Activated CD4-positive, alpha-beta memory T cell treated with anti-CD3 and anti-CD28 coated beads for 36 hours (primary cell): Measurements from ENCODE around the gene BST1. TPM values are rescaled to one million over a fixed set of nuclear protein-coding genes. Genes with fewer than 3 reads are reported as not detected.
"Not testable (repeated sequence)": the region's sequence is repeated elsewhere in the genome, so short reads cannot be mapped to it uniquely, and the experiment has no call there.

Experiments used
- CTCF ChIA-PET: fragments of 350-600 bp; sonication (Branson Sonifier 250); formaldehyde crosslinking; loops from one replicate; lab custom pipeline; 2021; ENCODE audit warnings: antibody characterized with exemption, inconsistent platforms; lab: Charles Lee
- POLR2A ChIA-PET: fragments of 350-600 bp; sonication (Branson Sonifier 250); formaldehyde crosslinking; loops from one replicate; lab custom pipeline; 2021; ENCODE audit warnings: antibody characterized with exemption; lab: Charles Lee
- DNase-seq: peaks from one replicate; pipeline ENCODE4 v3.0.0-alpha.2; 2020
- H3K27ac Mint-ChIP-seq: one replicate; pipeline ENCODE4 v1.8.0; 2021; ENCODE audit warnings: mixed read lengths
- H3K27me3 Mint-ChIP-seq: one replicate; pipeline ENCODE4 v1.8.0; 2021; ENCODE audit warnings: mixed read lengths
- H3K36me3 Mint-ChIP-seq: one replicate; pipeline ENCODE4 v1.8.0; 2021; ENCODE audit warnings: mixed read lengths
- H3K4me1 Mint-ChIP-seq: one replicate; pipeline ENCODE4 v1.8.0; 2021; ENCODE audit warnings: low read depth, mixed read lengths
- H3K4me3 Mint-ChIP-seq: one replicate; pipeline ENCODE4 v1.8.0; 2021; ENCODE audit warnings: mild to moderate bottlenecking, mixed read lengths
- H3K9me3 Mint-ChIP-seq: one replicate; pipeline ENCODE4 v1.8.0; 2021; ENCODE audit warnings: mixed read lengths
- intact Hi-C: fragments of 100-400 bp; cut with micrococcal nuclease; formaldehyde crosslinking; loops from one replicate; pipeline ENCODE4 v1.15.1; 2023
- total RNA-seq, 2 experiments: library from RNA; stranded (reverse); gene quantifications; one replicate each; pipeline ENCODE4 v1.2.3, GENCODE V29; 2021

Gene BST1
- total RNA-seq, 2 experiments from 2014 or later, result 0.19 to 0.67 TPM

- CTCF ChIA-PET, result interaction anchor here (1.0 to 2.2 kb wide), 4 partner anchors 14 to 52 kb away, joined by 3 to 9 read pairs (median 5); no protein-coding TSS in a partner anchor
- Mint-ChIP-seq H3K27ac (no peak overlapping the region), H3K9me3 (peaks cover 4% of the 10 kb centered on the region), H3K4me1 (peaks cover 43% of the 10 kb centered on the region), H3K36me3 (no peaks in the 10 kb centered on the region), H3K4me3 (no peak overlapping the region), H3K27me3 (no peaks in the 10 kb centered on the region)
- POLR2A ChIA-PET, result interaction anchor here (1.3 kb wide), 1 partner anchor 15 kb away, joined by 3 read pairs; no protein-coding TSS in a partner anchor
- intact Hi-C loops, result no loop called here
- DNase-seq, result no peak
Measured at GRCh38 chr4:15753786-15754185, 50.9 kb downstream of the BST1 start.

- intact Hi-C loops, result no loop called here
- Mint-ChIP-seq H3K36me3 (no peaks in the 10 kb centered on the region), H3K9me3 (peaks cover 6% of the 10 kb centered on the region), H3K4me1 (peaks cover 43% of the 10 kb centered on the region), H3K4me3 (no peak overlapping the region), H3K27ac (peak overlapping the region; percentile 57), H3K27me3 (no peaks in the 10 kb centered on the region)
- DNase-seq, result peak; percentile 70
- ChIA-PET CTCF (interaction anchor here (1.0 to 2.2 kb wide), 4 partner anchors 15 to 51 kb away, joined by 3 to 9 read pairs (median 5); no protein-coding TSS in a partner anchor), POLR2A (interaction anchor here (0.6 to 1.3 kb wide), 2 partner anchors 15 to 58 kb away, joined by 3 read pairs; no protein-coding TSS in a partner anchor)
Measured at GRCh38 chr4:15754323-15754722, 51.5 kb downstream of the BST1 start.

- Mint-ChIP-seq H3K36me3 (no peaks in the 10 kb centered on the region), H3K4me1 (peaks cover 43% of the 10 kb centered on the region), H3K27ac (peak overlapping the region; percentile 73), H3K4me3 (peak overlapping the region; percentile 50), H3K9me3 (peaks cover 6% of the 10 kb centered on the region), H3K27me3 (no peaks in the 10 kb centered on the region)
- intact Hi-C loops, result loop anchor here (1.0 to 5.0 kb wide), 11 partner anchors 11 to 898 kb away; partner anchors contain the start of genes CD38, CPEB2, FAM200B and FBXL5
- DNase-seq, result peak; percentile 80
- POLR2A ChIA-PET, result interaction anchor here (0.8 to 2.6 kb wide), 8 partner anchors 11 to 31 kb away, joined by 4 to 17 read pairs (median 6); no protein-coding TSS in a partner anchor
- CTCF ChIA-PET, result interaction anchor here (0.7 to 3.2 kb wide), 24 partner anchors 10 to 574 kb away, joined by 3 to 39 read pairs (median 4); partner anchors contain the start of gene CD38
Measured at GRCh38 chr4:15755321-15756155, 52.7 kb downstream of the BST1 start.

GRCh38 chr4:15756361-15756861 lies 53.5 kb downstream of the BST1 start:
- intact Hi-C loops, result loop anchor here (1.0 to 5.0 kb wide), 11 partner anchors 10 to 899 kb away; partner anchors contain the start of genes CD38, CPEB2, FAM200B and FBXL5
- peaks cover 2% of the 10 kb centered on the region for H3K9me3 Mint-ChIP-seq
- peak overlapping the region; percentile 73 for H3K27ac Mint-ChIP-seq
- ChIA-PET POLR2A (interaction anchor here (0.8 to 2.6 kb wide), 12 partner anchors 10 to 101 kb away, joined by 3 to 17 read pairs (median 5); partner anchors contain the start of gene FBXL5), CTCF (interaction anchor here (0.5 to 3.2 kb wide), 27 partner anchors 10 to 575 kb away, joined by 3 to 39 read pairs (median 4); partner anchors contain the start of genes CD38 and FAM200B)
- peaks cover 43% of the 10 kb centered on the region for H3K4me1 Mint-ChIP-seq
- DNase-seq, result peak; percentile 88
- H3K36me3 Mint-ChIP-seq, result no peaks in the 10 kb centered on the region
- H3K27me3 Mint-ChIP-seq, result no peaks in the 10 kb centered on the region
- H3K4me3 Mint-ChIP-seq, result peak overlapping the region; percentile 50

- CTCF ChIA-PET, result interaction anchor here (0.5 to 3.2 kb wide), 19 partner anchors 10 to 576 kb away, joined by 3 to 39 read pairs (median 5); partner anchors contain the start of genes CD38 and FAM200B
- Mint-ChIP-seq H3K36me3 (no peaks in the 10 kb centered on the region), H3K4me1 (peaks cover 43% of the 10 kb centered on the region), H3K9me3 (peaks cover 2% of the 10 kb centered on the region), H3K27me3 (no peaks in the 10 kb centered on the region), H3K4me3 (peak overlapping the region; percentile 50), H3K27ac (peak overlapping the region; percentile 73)
- intact Hi-C loops, result loop anchor here (5.0 kb wide), 3 partner anchors 460 to 900 kb away; partner anchors contain the start of gene CPEB2
- no peak for DNase-seq
- POLR2A ChIA-PET, result interaction anchor here (0.8 to 2.6 kb wide), 8 partner anchors 9 to 102 kb away, joined by 3 to 17 read pairs (median 8); partner anchors contain the start of gene FBXL5
Measured at GRCh38 chr4:15757054-15757453, 54.2 kb downstream of the BST1 start.

- peaks cover 45% of the 10 kb centered on the region for H3K4me1 Mint-ChIP-seq
- ChIA-PET POLR2A (no interaction called here), CTCF (interaction anchor here (0.7 to 3.2 kb wide), 7 partner anchors 8 to 198 kb away, joined by 3 to 26 read pairs (median 10); no protein-coding TSS in a partner anchor)
- DNase-seq, result no peak
- no peaks in the 10 kb centered on the region for H3K36me3 Mint-ChIP-seq
- no peak overlapping the region for H3K4me3 Mint-ChIP-seq
- intact Hi-C loops, result loop anchor here (5.0 kb wide), 3 partner anchors 459 to 901 kb away; partner anchors contain the start of gene CPEB2
- H3K27ac Mint-ChIP-seq, result peak overlapping the region; percentile 20
- H3K9me3 Mint-ChIP-seq, result peaks cover 2% of the 10 kb centered on the region
- H3K27me3 Mint-ChIP-seq, result no peaks in the 10 kb centered on the region
Measured at GRCh38 chr4:15758294-15758693, 55.4 kb downstream of the BST1 start.

GRCh38 chr4:15762460-15762859 lies 59.6 kb downstream of the BST1 start:
- not testable (repeated sequence) for H3K4me3 Mint-ChIP-seq

GRCh38 chr4:15765391-15765790 lies 62.5 kb downstream of the BST1 start:
- H3K36me3 Mint-ChIP-seq, result no peaks in the 10 kb centered on the region
- H3K4me3 Mint-ChIP-seq, result no peak overlapping the region
- no peak for DNase-seq
- H3K27ac Mint-ChIP-seq, result peak overlapping the region; percentile 53
- ChIA-PET CTCF (interaction anchor here (0.9 to 2.7 kb wide), 5 partner anchors 8 to 40 kb away, joined by 3 to 26 read pairs (median 5); no protein-coding TSS in a partner anchor), POLR2A (interaction anchor here (1.9 kb wide), 1 partner anchor 9 kb away, joined by 13 read pairs; no protein-coding TSS in a partner anchor)
- peaks cover 2% of the 10 kb centered on the region for H3K27me3 Mint-ChIP-seq
- peaks cover 37% of the 10 kb centered on the region for H3K4me1 Mint-ChIP-seq
- H3K9me3 Mint-ChIP-seq, result no peaks in the 10 kb centered on the region
- intact Hi-C loops, result no loop called here

More at GRCh38 chr4:15762460-15762859, 59.6 kb downstream of the BST1 start:
- intact Hi-C loops, H3K27me3 Mint-ChIP-seq, H3K36me3 Mint-ChIP-seq, H3K9me3 Mint-ChIP-seq, DNase-seq: not testable (repeated sequence)
- H3K4me1 Mint-ChIP-seq, result peaks cover 28% of the 10 kb centered on the region
- peak overlapping the region; percentile 53 for H3K27ac Mint-ChIP-seq
- POLR2A ChIA-PET, result interaction anchor here (0.6 kb wide), 1 partner anchor 218 kb away, joined by 3 read pairs; no protein-coding TSS in a partner anchor
- CTCF ChIA-PET, result interaction anchor here (0.6 to 1.8 kb wide), 2 partner anchors 31 to 43 kb away, joined by 3 to 5 read pairs; no protein-coding TSS in a partner anchor

- CTCF ChIA-PET, result interaction anchor here (0.9 to 2.7 kb wide), 5 partner anchors 9 to 39 kb away, joined by 3 to 26 read pairs (median 5); no protein-coding TSS in a partner anchor
- H3K4me1 Mint-ChIP-seq, result peaks cover 43% of the 10 kb centered on the region
- intact Hi-C loops, result loop anchor here (1.0 to 2.0 kb wide), 2 partner anchors 10 to 15 kb away; no protein-coding TSS in a partner anchor
- H3K36me3 Mint-ChIP-seq, result no peaks in the 10 kb centered on the region
- peak overlapping the region; percentile 10 for H3K4me3 Mint-ChIP-seq
- no peaks in the 10 kb centered on the region for H3K9me3 Mint-ChIP-seq
- H3K27me3 Mint-ChIP-seq, result peaks cover 2% of the 10 kb centered on the region
- peak; percentile 65 for DNase-seq
- POLR2A ChIA-PET, result interaction anchor here (1.9 kb wide), 1 partner anchor 10 kb away, joined by 13 read pairs; no protein-coding TSS in a partner anchor
- peak overlapping the region; percentile 74 for H3K27ac Mint-ChIP-seq
Measured at GRCh38 chr4:15765910-15766697, 63.2 kb downstream of the BST1 start.

GRCh38 chr4:15766821-15767220 lies 64.0 kb downstream of the BST1 start:
- POLR2A ChIA-PET, result interaction anchor here (1.9 kb wide), 1 partner anchor 10 kb away, joined by 13 read pairs; no protein-coding TSS in a partner anchor
- CTCF ChIA-PET, result interaction anchor here (0.7 to 2.7 kb wide), 4 partner anchors 10 to 55 kb away, joined by 3 to 26 read pairs (median 6); no protein-coding TSS in a partner anchor
- H3K27ac Mint-ChIP-seq, result peak overlapping the region; percentile 15
- peaks cover 50% of the 10 kb centered on the region for H3K4me1 Mint-ChIP-seq
- H3K36me3 Mint-ChIP-seq, result no peaks in the 10 kb centered on the region
- H3K9me3 Mint-ChIP-seq, result no peaks in the 10 kb centered on the region
- peak overlapping the region; percentile 17 for H3K4me3 Mint-ChIP-seq
- intact Hi-C loops, result loop anchor here (1.0 to 2.0 kb wide), 2 partner anchors 11 to 14 kb away; no protein-coding TSS in a partner anchor
- peaks cover 2% of the 10 kb centered on the region for H3K27me3 Mint-ChIP-seq
- DNase-seq, result no peak
